Subcutaneous adipose tissue (tissue), 4 donors: ENCODE results near the gene NTM. TPM values are rescaled to one million over a fixed set of nuclear protein-coding genes. Genes with fewer than 3 reads are reported as not detected.

Experiments used
- total RNA-seq, 4 donors: library from RNA; depleted of rRNA; stranded (reverse); fragments of >200 nt; gene quantifications; one replicate each; pipeline ENCODE4 v1.1.0, GENCODE V29; 2016
- TF ChIP-seq, protein P1 (sequence below): fragments of 450-650 bp; IDR thresholded peaks from one replicate; pipeline ENCODE4 v1.5.1; 2016; ENCODE audit warnings: low read depth, mild to moderate bottlenecking, control low read depth, antibody characterized with exemption, moderate library complexity

Gene NTM
- total RNA-seq, 4 donors from 2014 or later: 1.5 to 5.7 (median 1.7) TPM

DNA sequence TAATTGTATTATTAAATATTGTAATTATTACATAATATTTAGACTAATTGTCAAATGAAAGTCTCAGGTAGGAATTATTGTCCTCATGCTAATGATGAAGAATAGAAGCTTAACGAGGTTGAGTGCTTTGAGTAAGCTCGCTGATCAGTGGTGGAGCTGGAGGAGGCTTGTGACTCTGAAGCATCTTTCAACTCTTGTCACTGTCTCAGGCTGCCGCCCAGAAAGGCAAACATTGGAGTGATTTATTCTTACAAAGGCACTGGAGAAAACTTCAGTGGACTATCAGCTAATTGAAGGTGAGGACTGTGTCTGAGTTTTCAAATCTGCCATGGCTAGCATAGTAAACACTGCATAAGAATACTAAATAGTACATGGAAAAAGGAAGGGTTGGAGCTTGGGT, 595.1 kb downstream of the NTM start:
- TF ChIP-seq, protein P1, sequence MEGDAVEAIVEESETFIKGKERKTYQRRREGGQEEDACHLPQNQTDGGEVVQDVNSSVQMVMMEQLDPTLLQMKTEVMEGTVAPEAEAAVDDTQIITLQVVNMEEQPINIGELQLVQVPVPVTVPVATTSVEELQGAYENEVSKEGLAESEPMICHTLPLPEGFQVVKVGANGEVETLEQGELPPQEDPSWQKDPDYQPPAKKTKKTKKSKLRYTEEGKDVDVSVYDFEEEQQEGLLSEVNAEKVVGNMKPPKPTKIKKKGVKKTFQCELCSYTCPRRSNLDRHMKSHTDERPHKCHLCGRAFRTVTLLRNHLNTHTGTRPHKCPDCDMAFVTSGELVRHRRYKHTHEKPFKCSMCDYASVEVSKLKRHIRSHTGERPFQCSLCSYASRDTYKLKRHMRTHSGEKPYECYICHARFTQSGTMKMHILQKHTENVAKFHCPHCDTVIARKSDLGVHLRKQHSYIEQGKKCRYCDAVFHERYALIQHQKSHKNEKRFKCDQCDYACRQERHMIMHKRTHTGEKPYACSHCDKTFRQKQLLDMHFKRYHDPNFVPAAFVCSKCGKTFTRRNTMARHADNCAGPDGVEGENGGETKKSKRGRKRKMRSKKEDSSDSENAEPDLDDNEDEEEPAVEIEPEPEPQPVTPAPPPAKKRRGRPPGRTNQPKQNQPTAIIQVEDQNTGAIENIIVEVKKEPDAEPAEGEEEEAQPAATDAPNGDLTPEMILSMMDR: no peak

DNA sequence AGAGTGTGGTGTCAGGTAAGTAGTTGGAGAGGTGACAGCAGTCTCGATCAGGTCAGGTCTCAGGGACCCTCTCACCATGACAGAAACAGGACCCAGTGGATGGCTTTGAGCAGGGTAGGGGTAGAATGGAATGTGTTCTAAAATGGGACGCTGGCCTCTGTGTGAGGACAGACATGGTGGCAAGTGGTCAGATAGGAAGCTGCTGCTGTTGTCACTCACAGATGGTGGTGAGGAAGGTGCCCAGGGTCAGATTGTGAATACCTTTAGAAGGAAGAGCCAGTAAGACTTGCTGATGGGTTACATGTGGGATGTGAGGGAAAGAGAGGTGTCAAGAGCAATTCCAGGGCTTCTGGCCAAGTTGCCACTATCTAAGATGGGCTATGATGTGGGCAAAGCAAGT, 596.3 kb downstream of the NTM start:
- TF ChIP-seq, protein P1: no peak

DNA sequence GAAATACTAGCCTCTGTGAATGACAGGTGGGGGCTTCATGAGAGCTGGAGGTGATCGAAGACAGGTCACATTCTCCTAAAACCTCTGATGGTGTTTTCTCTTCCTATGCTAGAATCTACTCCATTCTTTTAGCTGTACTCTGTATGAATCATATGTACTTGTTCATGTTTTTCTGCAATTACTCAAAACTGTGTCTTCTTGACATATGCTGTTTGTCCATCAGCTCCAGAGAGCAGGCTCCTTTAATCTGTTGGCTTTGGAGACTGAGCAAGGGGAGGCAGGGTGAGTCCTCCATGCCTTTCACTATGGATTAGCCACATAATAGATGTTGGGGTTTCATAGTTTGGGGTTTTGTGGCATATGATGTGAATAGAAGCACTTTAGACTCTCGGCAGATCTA, 598.8 kb downstream of the NTM start:
- TF ChIP-seq, protein P1: no peak

DNA sequence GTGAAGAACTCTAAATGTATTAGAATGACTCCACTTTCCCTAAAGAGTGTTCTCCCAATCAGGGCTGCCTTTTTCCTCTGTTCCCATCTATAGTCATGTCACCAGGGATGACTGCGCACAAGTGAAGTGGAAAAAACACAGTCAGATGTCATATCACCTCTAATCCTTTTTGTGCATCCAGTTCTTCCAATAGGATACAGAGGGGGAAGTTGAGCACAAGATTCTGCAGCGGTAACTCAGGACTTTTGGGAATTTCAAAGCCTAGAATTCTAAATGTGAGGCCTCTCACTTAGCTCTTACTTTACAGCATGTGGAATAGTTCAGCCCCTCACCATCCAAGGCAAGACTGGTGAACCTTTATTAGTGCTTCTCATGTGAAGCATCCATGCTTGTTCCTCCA, 602.6 kb downstream of the NTM start:
- TF ChIP-seq, protein P1: no peak

DNA sequence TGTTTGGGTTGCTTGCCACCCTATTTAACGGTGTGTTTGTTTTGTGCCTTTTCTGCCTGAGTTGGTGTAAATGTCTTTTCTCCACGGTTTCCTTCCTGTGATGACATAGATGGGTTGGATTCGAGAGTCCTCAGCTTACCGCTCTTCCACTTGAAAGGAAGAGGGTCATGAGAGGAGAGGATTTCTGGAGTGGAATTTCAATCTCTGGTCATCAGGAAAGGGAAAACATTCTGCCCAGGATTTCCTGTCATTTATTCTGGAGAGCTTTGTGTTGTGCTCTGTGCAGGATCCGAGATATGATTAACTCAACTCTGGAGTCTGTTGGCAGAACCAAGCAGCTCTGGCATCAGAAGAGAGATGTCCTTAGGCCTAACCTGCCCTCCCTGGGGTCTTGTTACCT, 605.2 kb downstream of the NTM start:
- TF ChIP-seq, protein P1: no peak

DNA sequence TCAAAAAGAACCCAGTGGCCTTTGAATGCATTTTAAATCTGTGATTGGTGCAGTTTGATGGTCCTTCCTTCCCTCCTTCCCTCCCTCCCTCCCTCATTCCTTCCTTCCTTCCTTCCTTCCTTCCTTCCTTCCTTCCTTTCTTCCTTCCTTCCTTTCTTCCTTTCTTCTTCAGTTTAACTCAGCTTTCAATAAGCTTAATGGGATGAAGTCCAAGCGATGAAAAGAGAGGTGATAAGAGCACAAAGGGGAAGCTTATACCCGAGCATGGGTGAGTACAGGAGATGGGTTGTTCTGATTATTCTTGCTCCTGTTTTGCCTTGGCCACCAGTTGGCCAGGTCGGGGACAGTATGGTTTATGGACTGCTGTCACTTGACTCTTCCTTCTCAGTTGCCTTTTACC, 605.6 kb downstream of the NTM start:
- TF ChIP-seq, protein P1: no peak

DNA sequence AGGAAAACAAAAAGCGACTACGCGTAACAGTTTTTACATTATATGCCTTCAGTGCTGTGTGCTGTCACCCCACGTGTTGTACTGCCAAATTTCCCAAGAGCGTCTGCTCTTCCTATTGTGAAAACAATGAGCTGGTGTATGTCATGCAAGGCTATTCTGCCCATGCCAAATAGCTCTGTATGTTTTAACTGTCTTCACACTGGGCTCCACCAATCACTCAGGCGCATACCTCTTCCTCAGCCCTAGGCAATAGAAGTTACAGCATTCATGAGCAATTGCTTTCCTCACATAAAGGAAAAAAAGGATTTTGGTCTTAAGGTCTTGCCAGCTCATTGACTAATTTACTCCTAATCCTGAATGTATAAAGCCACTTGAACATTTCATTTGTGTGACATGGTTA, 606.8 kb downstream of the NTM start:
- TF ChIP-seq, protein P1: no peak
